ENCODE results near the gene TCF15. TPM values are rescaled to one million over a fixed set of nuclear protein-coding genes. Genes with fewer than 3 reads are reported as not detected.

The TCF15 gene
- total and polyA plus RNA-seq, 2 of the 13 experiments (the other 11 are each of a cell fraction or from before 2014, with no cell fraction given), result not detected

DNA sequence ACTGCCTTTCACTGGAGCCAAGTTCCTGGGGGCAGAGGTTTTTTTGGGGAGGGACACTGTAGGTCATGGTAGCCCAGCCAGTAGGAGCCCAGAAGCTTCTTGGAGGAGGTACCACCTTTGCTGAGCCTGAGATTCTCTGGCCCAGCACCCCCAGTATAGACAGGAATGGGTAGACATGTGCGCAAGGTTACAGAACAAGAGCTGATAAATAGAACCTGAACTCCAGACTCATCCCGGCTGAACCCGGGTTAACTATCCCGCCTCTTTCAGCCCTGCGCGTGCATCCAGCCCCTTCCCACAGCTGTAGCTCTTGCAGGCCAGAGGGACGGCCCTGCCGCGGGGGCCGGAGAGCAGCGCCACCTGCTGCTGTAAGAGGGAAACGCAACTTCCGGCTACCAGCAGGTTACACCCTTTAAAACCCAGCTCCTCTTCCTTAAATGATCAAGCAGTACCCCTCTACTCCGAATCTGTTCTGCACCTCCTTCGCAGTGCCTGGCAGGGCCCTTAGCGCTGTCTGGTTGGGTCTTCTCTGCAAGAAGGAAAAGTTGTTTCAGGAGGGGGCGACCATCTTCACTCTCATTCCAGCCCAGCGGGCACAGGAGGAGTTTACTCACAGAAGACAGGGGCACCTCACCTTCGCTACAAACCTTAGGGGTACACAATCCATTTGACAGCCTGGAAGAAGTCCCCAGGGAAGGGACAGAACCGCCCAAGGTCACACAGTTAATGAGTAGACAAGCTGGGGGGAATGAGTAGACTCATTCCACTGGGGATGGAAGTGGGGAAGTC lies 35.4 kb upstream of the TCF15 start (continued):
- TF ChIP-seq ZNF160 (CRISPR knock-in tag; IDR thresholded peaks at IDR 0.05) (peak; percentile 80), HOXA5 (CRISPR knock-in tag; IDR thresholded peaks at IDR 0.05) (peak; percentile 74), FOXK1 (CRISPR knock-in tag; IDR thresholded peaks at IDR 0.05; ENCODE audit: borderline replicate concordance, low read depth) (peak; percentile 46; the same call in 1 of the 2 replicates), ZSCAN9 (CRISPR knock-in tag; IDR thresholded peaks at IDR 0.05; ENCODE audit: borderline replicate concordance) (peak; percentile 70), YEATS4 (CRISPR knock-in tag; IDR thresholded peaks at IDR 0.05; ENCODE audit: borderline replicate concordance) (peak; percentile 85), ZNF484 (CRISPR knock-in tag; IDR thresholded peaks at IDR 0.05; ENCODE audit: borderline replicate concordance, low read depth) (no peak), ZNF570 (CRISPR knock-in tag; IDR thresholded peaks at IDR 0.05; ENCODE audit: borderline replicate concordance) (no peak), ZNF343 (CRISPR knock-in tag; IDR thresholded peaks at IDR 0.05) (no peak), ZNF749 (CRISPR knock-in tag; IDR thresholded peaks at IDR 0.05; ENCODE audit: borderline replicate concordance) (no peak; the same call in 1 of the 2 replicates), ZBTB7A (CRISPR knock-in tag; IDR thresholded peaks at IDR 0.05) (peak; percentile 97), ZNF713 (CRISPR knock-in tag; IDR thresholded peaks at IDR 0.05) (peak; percentile 34; the same call in 1 of the 2 replicates)
- TF ChIP-seq, protein P1, sequence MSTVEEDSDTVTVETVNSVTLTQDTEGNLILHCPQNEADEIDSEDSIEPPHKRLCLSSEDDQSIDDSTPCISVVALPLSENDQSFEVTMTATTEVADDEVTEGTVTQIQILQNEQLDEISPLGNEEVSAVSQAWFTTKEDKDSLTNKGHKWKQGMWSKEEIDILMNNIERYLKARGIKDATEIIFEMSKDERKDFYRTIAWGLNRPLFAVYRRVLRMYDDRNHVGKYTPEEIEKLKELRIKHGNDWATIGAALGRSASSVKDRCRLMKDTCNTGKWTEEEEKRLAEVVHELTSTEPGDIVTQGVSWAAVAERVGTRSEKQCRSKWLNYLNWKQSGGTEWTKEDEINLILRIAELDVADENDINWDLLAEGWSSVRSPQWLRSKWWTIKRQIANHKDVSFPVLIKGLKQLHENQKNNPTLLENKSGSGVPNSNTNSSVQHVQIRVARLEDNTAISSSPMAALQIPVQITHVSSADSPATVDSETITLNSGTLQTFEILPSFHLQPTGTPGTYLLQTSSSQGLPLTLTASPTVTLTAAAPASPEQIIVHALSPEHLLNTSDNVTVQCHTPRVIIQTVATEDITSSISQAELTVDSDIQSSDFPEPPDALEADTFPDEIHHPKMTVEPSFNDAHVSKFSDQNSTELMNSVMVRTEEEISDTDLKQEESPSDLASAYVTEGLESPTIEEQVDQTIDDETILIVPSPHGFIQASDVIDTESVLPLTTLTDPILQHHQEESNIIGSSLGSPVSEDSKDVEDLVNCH (CRISPR knock-in tag; IDR thresholded peaks at IDR 0.05), result no peak
- TF ChIP-seq, protein P2, sequence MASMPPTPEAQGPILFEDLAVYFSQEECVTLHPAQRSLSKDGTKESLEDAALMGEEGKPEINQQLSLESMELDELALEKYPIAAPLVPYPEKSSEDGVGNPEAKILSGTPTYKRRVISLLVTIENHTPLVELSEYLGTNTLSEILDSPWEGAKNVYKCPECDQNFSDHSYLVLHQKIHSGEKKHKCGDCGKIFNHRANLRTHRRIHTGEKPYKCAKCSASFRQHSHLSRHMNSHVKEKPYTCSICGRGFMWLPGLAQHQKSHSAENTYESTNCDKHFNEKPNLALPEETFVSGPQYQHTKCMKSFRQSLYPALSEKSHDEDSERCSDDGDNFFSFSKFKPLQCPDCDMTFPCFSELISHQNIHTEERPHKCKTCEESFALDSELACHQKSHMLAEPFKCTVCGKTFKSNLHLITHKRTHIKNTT (CRISPR knock-in tag; IDR thresholded peaks at IDR 0.05), result no peak
- TF ChIP-seq, protein P3, sequence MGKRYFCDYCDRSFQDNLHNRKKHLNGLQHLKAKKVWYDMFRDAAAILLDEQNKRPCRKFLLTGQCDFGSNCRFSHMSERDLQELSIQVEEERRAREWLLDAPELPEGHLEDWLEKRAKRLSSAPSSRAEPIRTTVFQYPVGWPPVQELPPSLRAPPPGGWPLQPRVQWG (CRISPR knock-in tag; IDR thresholded peaks at IDR 0.05; ENCODE audit: borderline replicate concordance, low read depth), result no peak
- TF ChIP-seq, protein P4, sequence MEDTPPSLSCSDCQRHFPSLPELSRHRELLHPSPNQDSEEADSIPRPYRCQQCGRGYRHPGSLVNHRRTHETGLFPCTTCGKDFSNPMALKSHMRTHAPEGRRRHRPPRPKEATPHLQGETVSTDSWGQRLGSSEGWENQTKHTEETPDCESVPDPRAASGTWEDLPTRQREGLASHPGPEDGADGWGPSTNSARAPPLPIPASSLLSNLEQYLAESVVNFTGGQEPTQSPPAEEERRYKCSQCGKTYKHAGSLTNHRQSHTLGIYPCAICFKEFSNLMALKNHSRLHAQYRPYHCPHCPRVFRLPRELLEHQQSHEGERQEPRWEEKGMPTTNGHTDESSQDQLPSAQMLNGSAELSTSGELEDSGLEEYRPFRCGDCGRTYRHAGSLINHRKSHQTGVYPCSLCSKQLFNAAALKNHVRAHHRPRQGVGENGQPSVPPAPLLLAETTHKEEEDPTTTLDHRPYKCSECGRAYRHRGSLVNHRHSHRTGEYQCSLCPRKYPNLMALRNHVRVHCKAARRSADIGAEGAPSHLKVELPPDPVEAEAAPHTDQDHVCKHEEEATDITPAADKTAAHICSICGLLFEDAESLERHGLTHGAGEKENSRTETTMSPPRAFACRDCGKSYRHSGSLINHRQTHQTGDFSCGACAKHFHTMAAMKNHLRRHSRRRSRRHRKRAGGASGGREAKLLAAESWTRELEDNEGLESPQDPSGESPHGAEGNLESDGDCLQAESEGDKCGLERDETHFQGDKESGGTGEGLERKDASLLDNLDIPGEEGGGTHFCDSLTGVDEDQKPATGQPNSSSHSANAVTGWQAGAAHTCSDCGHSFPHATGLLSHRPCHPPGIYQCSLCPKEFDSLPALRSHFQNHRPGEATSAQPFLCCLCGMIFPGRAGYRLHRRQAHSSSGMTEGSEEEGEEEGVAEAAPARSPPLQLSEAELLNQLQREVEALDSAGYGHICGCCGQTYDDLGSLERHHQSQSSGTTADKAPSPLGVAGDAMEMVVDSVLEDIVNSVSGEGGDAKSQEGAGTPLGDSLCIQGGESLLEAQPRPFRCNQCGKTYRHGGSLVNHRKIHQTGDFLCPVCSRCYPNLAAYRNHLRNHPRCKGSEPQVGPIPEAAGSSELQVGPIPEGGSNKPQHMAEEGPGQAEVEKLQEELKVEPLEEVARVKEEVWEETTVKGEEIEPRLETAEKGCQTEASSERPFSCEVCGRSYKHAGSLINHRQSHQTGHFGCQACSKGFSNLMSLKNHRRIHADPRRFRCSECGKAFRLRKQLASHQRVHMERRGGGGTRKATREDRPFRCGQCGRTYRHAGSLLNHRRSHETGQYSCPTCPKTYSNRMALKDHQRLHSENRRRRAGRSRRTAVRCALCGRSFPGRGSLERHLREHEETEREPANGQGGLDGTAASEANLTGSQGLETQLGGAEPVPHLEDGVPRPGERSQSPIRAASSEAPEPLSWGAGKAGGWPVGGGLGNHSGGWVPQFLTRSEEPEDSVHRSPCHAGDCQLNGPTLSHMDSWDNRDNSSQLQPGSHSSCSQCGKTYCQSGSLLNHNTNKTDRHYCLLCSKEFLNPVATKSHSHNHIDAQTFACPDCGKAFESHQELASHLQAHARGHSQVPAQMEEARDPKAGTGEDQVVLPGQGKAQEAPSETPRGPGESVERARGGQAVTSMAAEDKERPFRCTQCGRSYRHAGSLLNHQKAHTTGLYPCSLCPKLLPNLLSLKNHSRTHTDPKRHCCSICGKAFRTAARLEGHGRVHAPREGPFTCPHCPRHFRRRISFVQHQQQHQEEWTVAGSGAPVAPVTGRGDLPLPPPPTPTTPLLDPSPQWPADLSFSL (CRISPR knock-in tag; IDR thresholded peaks at IDR 0.05), result no peak
- TF ChIP-seq, protein P5, sequence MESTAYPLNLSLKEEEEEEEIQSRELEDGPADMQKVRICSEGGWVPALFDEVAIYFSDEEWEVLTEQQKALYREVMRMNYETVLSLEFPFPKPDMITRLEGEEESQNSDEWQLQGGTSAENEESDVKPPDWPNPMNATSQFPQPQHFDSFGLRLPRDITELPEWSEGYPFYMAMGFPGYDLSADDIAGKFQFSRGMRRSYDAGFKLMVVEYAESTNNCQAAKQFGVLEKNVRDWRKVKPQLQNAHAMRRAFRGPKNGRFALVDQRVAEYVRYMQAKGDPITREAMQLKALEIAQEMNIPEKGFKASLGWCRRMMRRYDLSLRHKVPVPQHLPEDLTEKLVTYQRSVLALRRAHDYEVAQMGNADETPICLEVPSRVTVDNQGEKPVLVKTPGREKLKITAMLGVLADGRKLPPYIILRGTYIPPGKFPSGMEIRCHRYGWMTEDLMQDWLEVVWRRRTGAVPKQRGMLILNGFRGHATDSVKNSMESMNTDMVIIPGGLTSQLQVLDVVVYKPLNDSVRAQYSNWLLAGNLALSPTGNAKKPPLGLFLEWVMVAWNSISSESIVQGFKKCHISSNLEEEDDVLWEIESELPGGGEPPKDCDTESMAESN (CRISPR knock-in tag; conservative IDR thresholded peaks at IDR 0.05), result peak; percentile 89

Measured in HepG2 (cell line).